NT2/D1 (cell line): Measurements from ENCODE around the gene HYAL4.
"Not testable (repeated sequence)": the region's sequence is repeated elsewhere in the genome, so short reads cannot be mapped to it uniquely, and the experiment has no call there.

Source experiments
- DNase-seq: peaks from one replicate; pipeline ENCODE4 v3.0.0-alpha.2; 2011; ENCODE audit warnings: low read depth, low spot score
- H3K27me3 ChIP-seq: 2 replicates; pipeline ENCODE4 v1.6.0; 2011; ENCODE audit warnings: mild to moderate bottlenecking; ENCODE audit not compliant: insufficient read length, insufficient read depth
- H3K36me3 ChIP-seq: 2 replicates; pipeline ENCODE4 v1.6.1; 2011; ENCODE audit warnings: mild to moderate bottlenecking, low read length, mixed read lengths; ENCODE audit not compliant: insufficient read depth, insufficient read length
- H3K4me1 ChIP-seq: 2 replicates; pipeline ENCODE4 v1.5.1; 2011; ENCODE audit not compliant: insufficient read depth, insufficient read length
- H3K4me3 ChIP-seq: 2 replicates; pipeline ENCODE4 v1.5.1; 2011; ENCODE audit warnings: low read depth; ENCODE audit not compliant: insufficient read length
- H3K9ac ChIP-seq: 2 replicates; pipeline ENCODE4 v1.6.0; 2011; ENCODE audit warnings: low read depth; ENCODE audit not compliant: insufficient read length
- H3K9me3 ChIP-seq: 2 replicates; pipeline ENCODE4 v1.5.1; 2011; ENCODE audit warnings: mild to moderate bottlenecking, low read length; ENCODE audit not compliant: insufficient read depth
- SUZ12 ChIP-seq: IDR thresholded peaks from 2 replicates; pipeline ENCODE4 v1.6.1; 2011; ENCODE audit not compliant: insufficient read length, insufficient read depth; ENCODE audit errors: extremely low read depth
- YY1 ChIP-seq: IDR thresholded peaks from 2 replicates; pipeline ENCODE4 v1.6.1; 2011; ENCODE audit not compliant: insufficient read length, insufficient read depth
- ZNF274 ChIP-seq: IDR thresholded peaks from 2 replicates; pipeline ENCODE4 v1.6.1; 2011; ENCODE audit warnings: mild to moderate bottlenecking, low read depth, low read length

Gene HYAL4

GRCh38 chr7:123847868-123848267 is 2.9 kb downstream of the HYAL4 start:
- TF ChIP-seq ZNF274 (no peak), SUZ12 (no peak), YY1 (no peak)
- Histone ChIP-seq H3K4me3 (no peak overlapping the region), H3K9me3 (no peaks in the 10 kb centered on the region), H3K9ac (no peak overlapping the region), H3K36me3 (no peaks in the 10 kb centered on the region), H3K4me1 (no peaks in the 10 kb centered on the region), H3K27me3 (no peaks in the 10 kb centered on the region)
- no peak for DNase-seq

- DNase-seq: no peak
- H3K4me3 ChIP-seq: no peak overlapping the region
- H3K27me3 ChIP-seq: no peaks in the 10 kb centered on the region
- TF ChIP-seq YY1 (no peak), ZNF274 (no peak), SUZ12 (no peak)
- no peak overlapping the region for H3K9ac ChIP-seq
- H3K4me1 ChIP-seq: no peaks in the 10 kb centered on the region
- H3K9me3 ChIP-seq: no peaks in the 10 kb centered on the region
- no peaks in the 10 kb centered on the region for H3K36me3 ChIP-seq
Measured at GRCh38 chr7:123849855-123850254, 4.9 kb downstream of the HYAL4 start.

DNA sequence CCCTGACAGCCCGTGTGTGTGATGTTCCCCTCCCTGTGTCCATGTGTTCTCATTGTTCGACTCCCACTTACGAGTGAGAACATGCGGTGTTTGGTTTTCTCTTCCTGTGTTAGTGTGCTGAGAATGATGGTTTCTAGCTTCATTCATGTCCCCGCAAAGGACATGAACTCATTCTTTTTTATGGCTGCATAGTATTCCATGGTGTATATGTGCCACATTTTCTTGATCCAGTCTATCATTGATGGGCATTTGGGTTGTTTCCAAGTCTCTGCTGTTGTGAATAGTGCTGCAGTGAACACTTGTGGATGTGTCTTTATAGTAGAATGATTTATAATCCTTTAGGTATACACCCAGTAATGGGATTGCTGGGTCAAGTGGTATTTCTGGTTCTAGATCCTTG is 6.4 kb downstream of the HYAL4 start:
- H3K4me3 ChIP-seq, H3K4me1 ChIP-seq, H3K9me3 ChIP-seq, H3K9ac ChIP-seq, H3K27me3 ChIP-seq, H3K36me3 ChIP-seq, DNase-seq: not testable (repeated sequence)

DNA sequence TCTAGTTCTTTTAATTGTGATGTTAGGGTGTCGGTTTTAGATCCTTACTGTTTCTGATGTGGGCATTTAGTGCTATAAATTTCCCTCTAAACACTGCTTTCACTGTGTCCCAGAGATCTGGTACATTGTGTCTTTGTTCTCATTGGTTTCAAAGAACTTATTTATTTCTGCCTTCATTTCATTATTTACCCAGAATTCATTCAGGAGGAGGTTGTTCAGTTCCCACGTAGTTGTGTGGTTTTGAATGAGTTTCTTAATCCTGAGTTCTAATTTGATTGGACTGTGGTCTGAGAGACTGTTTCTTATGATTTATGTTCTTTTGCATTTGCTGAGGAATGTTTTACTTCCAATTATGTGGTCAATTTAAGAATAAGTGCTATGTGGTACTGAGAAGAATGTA is 9.3 kb downstream of the HYAL4 start:
- not testable (repeated sequence) for H3K4me3 ChIP-seq, H3K4me1 ChIP-seq, H3K9ac ChIP-seq, H3K36me3 ChIP-seq, DNase-seq, H3K27me3 ChIP-seq, H3K9me3 ChIP-seq

GRCh38 chr7:123856428-123856827 is 11.5 kb downstream of the HYAL4 start:
- not testable (repeated sequence) for H3K27me3 ChIP-seq, H3K9ac ChIP-seq, H3K9me3 ChIP-seq, H3K4me1 ChIP-seq, DNase-seq, H3K4me3 ChIP-seq, H3K36me3 ChIP-seq

DNA sequence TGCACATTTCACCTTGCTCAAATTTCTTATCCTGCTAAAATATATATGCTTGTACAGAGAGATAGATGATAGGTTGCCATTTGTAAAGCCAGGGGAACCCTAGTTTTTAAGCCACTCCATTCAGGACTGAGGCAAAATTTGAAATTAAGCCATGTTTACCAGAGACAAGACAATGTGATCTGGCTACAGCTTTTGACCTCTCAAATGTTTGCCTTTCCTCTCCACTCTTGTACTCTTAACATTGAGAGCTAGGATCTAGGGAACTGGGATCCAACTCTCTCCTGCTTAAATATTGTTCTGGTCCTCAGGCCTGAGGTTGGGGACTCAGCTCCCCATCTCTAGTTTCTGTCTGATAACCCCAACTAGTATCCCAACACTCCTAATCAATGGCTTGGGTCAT is 15.9 kb downstream of the HYAL4 start:
- TF ChIP-seq ZNF274 (no peak), SUZ12 (no peak), YY1 (no peak)
- Histone ChIP-seq H3K4me1 (no peaks in the 10 kb centered on the region), H3K27me3 (no peaks in the 10 kb centered on the region), H3K36me3 (no peaks in the 10 kb centered on the region), H3K4me3 (no peak overlapping the region), H3K9me3 (no peaks in the 10 kb centered on the region), H3K9ac (no peak overlapping the region)
- DNase-seq: no peak

DNA sequence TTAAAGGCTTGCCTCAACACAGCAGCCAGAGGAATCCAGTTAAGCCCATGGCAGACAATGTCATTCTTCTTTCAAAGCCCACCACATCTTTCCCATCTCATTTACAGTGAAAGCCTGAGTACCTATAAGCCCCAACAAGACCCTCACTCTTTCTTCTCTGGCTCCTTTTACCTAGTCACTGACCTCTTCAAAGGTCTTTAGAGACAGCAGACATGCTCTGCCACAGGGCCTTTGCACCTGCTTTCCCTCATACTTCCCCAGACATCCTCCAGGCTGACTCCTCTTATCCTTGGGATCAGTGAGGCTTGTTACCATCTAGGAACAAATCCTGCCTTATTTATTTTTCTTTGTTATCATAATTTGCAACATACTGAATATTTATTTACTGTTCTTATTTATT is 17.8 kb downstream of the HYAL4 start:
- Histone ChIP-seq H3K9me3 (no peaks in the 10 kb centered on the region), H3K9ac (no peak overlapping the region), H3K4me1 (no peaks in the 10 kb centered on the region), H3K36me3 (no peaks in the 10 kb centered on the region), H3K4me3 (no peak overlapping the region), H3K27me3 (no peaks in the 10 kb centered on the region)
- TF ChIP-seq YY1 (no peak), SUZ12 (no peak), ZNF274 (no peak)
- no peak for DNase-seq

DNA sequence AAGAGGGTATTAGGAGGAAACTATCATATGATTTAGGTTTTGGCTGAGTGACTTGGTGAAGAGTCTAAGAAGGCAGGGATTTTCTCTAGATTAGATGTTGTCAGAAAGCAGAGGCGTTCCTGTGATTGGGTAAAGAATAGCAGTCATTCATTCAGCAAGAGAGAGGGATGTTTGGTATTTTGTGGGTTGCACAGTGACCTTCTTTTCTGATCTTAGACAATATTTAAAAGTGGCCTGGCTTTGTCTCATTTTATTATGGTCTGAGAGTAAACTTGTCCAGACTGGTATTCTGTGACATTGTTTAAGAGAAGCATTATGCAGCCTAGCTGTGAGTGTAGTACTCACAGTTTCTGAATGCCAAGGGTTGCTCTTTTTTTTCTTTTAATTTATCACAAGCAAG is 18.5 kb downstream of the HYAL4 start:
- H3K9ac ChIP-seq: no peak overlapping the region
- H3K36me3 ChIP-seq: no peaks in the 10 kb centered on the region
- no peak overlapping the region for H3K4me3 ChIP-seq
- no peaks in the 10 kb centered on the region for H3K27me3 ChIP-seq
- no peaks in the 10 kb centered on the region for H3K4me1 ChIP-seq
- no peak for TF ChIP-seq ZNF274
- TF ChIP-seq YY1: no peak
- no peak for TF ChIP-seq SUZ12
- H3K9me3 ChIP-seq: no peaks in the 10 kb centered on the region
- DNase-seq: no peak

DNA sequence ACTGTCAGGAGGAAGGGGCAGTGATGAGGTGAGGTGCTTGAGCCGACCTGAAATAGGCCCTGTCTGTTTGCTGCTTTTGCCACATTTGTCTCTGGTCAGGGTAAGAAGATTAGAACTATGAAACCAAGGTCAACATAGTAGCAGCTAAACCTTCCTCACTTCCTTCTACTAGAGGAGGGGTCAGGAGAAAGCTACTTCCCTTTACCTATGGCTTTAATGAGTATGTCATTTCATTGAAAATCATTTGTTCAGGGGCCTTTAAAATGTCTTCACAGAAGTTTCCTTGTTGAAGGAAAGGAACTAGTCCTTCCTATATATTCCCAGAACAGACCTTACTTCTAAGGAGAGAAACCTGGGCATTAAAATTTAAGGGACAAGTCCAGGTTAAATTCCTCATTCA is 19.0 kb downstream of the HYAL4 start:
- DNase-seq: no peak
- Histone ChIP-seq H3K9me3 (no peaks in the 10 kb centered on the region), H3K4me1 (no peaks in the 10 kb centered on the region), H3K4me3 (no peak overlapping the region), H3K36me3 (no peaks in the 10 kb centered on the region), H3K9ac (no peak overlapping the region), H3K27me3 (no peaks in the 10 kb centered on the region)
- no peak for TF ChIP-seq YY1
- TF ChIP-seq ZNF274: no peak
- no peak for TF ChIP-seq SUZ12
